Activated CD4-positive, CD25-positive, alpha-beta regulatory T cell treated with anti-CD3 and anti-CD28 coated beads, Interleukin-2, amount 50 U/mL, for 16 hours (primary cell): ENCODE results near the gene CCDC158.
"Not testable (repeated sequence)": the region's sequence is repeated elsewhere in the genome, so short reads cannot be mapped to it uniquely, and the experiment has no call there.

Source experiments
- DNase-seq: peaks from one replicate; pipeline ENCODE4 v3.0.0-alpha.2; 2020; ENCODE audit warnings: low read depth, low spot score

CCDC158 gene

GRCh38 chr4:76373919-76374552, 46.9 kb downstream of the CCDC158 start:
- no peak for DNase-seq

DNA sequence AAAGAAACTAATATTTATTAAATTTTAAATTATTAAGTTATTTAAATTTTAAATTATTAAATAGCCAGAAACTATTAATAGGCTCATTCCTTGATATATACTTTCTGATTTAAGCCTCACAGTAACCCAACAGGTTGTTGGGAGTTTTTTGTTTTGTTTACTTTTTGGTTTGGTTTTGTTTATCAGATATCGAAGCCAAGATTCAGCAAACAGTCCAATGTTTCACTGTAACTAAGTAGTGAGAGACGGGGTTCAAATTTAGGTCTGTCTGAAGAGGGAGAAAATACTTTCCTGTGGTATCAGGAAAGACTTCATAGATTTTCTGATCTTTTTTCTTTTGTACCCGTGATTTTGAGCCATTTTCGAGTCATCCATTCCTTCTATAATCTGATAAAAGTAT, 54.2 kb downstream of the CCDC158 start:
- no peak for DNase-seq

DNA sequence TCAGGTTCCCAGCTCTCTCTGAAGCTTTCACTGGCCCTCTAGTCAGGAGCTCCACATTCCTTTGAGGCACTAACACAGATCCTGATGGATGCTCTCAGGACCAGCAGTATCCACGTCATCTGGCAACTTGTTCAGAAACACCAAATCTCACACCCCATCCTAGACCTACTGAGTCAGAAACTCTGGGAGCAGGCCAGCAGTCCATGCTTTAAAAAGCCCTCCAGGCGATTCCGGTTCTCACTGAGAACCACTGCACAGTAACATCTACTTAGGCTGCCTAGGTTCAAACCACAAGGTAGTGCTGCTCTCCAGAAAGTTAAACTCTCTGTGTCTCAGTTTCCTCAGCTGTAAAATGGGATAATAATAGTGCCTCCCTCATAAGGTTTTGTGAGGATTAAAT, 55.3 kb downstream of the CCDC158 start:
- DNase-seq = no peak

- DNase-seq = no peak
Observed at GRCh38 chr4:76364763-76365162, 56.2 kb downstream of the CCDC158 start.

- no peak for DNase-seq
Observed at GRCh38 chr4:76363556-76364290, 57.2 kb downstream of the CCDC158 start.

- no peak for DNase-seq
Observed at GRCh38 chr4:76361689-76362412, 59.1 kb downstream of the CCDC158 start.

GRCh38 chr4:76359881-76360466, 61.0 kb downstream of the CCDC158 start:
- not testable (repeated sequence) for DNase-seq

DNA sequence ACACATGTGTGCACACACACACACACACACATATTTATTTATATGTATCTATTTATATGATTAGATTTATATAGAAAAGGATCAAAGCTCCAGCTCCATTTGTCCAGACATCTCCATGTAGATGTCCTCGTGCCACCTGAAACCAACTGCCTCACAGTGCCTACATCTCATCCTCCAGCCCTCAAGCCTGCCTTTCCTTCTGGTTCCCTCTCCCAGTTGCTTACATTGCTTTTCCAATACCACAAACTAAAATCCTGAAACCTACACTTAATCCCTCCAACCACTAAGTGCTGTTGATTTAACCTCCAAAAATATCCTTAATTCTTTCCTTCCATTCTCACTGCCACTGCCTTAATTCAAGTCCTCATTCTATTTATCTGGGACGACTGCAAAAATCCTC, 63.0 kb downstream of the CCDC158 start:
- DNase-seq = no peak

DNA sequence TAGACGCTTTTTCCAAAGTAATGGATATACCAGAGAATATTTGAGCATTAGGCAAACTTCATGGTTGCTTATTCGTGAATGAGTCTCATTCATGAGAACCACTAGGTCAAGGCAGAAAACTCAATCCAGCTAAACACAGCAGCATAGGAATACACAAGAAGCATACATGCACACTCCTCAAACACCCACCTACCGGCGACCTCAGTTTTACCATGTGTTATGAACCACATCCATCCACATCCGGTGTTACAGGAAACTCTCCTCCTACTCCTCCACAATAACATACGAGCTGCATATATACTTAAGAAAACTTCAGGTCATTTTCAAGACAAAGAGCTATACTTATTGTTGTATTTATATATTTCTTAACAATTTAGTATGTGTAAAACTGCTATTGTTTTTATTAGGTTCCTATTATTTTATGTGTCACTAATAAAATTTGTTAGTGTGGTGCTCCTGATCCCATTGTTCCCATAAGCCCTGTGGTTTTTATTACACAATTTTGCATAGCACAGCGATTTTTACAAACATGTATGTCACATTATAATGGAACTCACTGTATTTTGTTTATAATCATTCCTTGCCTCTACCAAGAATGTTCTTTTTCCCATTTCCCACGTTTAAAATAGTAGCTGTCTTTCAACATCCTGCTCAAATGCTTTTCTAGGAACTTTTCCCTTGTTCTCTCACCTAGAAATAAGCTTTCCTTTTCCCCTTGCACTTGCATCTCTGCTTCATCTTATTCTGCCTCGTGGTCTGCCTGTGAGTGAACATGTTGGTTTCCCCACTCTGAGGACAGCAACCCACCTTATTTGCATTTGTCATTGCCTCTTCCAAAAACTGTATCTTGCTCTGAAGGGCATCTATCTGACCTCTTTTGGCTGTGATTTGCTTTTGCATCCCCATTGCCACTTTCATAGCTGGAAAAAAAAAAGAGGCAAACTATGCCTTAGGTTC, 66.1 kb downstream of the CCDC158 start:
- DNase-seq = no peak

GRCh38 chr4:76342803-76343202, 78.1 kb downstream of the CCDC158 start:
- DNase-seq = no peak

- no peak for DNase-seq
Observed at GRCh38 chr4:76342191-76342590, 78.8 kb downstream of the CCDC158 start.

DNA sequence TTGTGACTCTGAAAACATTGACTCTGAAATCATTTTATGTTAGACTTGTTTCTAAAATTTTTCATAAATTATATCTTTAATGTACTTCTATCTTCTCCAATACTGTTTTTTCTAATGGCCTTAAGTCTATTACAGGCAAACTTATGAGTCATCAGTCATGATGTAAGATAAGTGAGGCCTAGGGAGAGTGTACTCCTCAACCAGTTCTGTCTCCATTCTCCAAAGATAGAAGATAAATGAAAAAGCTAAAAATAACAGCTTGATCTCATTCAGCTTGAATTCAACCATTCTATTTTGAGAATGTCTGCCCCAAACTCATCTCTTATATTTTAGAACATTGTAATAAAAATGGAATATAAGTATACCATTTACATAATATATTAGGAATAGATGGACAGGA, 79.9 kb downstream of the CCDC158 start:
- no peak for DNase-seq

GRCh38 chr4:76339364-76339763, 81.6 kb downstream of the CCDC158 start:
- no peak for DNase-seq

GRCh38 chr4:76334885-76335284, 86.1 kb downstream of the CCDC158 start:
- no peak for DNase-seq

GRCh38 chr4:76326515-76326914, 94.4 kb downstream of the CCDC158 start:
- DNase-seq = no peak

- no peak for DNase-seq
Observed at GRCh38 chr4:76325072-76325471, 95.9 kb downstream of the CCDC158 start.

DNA sequence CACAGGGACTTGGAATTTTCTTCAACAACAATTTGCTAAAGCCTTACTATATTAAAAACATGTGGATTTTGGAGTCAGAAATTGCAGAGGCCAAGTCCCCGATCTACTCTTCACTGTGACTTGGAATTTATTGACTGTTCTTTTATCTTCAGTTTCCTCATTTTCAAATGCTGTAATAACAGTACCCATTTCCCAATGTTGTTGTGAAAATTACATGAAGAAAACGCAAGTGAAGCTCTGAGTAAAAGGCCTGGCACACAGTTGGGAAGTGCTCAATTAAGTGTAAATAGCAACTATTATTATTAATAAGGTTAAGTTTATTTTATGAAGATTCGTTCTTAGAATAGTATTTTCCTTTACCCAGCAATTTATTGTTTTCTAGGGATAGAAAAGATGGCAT, 98.7 kb downstream of the CCDC158 start:
- DNase-seq = no peak

GRCh38 chr4:76316131-76316530, 104.8 kb downstream of the CCDC158 start:
- DNase-seq = no peak

- no peak for DNase-seq
Observed at GRCh38 chr4:76315267-76315918, 105.5 kb downstream of the CCDC158 start.

GRCh38 chr4:76313547-76313946, 107.4 kb downstream of the CCDC158 start:
- no peak for DNase-seq

DNA sequence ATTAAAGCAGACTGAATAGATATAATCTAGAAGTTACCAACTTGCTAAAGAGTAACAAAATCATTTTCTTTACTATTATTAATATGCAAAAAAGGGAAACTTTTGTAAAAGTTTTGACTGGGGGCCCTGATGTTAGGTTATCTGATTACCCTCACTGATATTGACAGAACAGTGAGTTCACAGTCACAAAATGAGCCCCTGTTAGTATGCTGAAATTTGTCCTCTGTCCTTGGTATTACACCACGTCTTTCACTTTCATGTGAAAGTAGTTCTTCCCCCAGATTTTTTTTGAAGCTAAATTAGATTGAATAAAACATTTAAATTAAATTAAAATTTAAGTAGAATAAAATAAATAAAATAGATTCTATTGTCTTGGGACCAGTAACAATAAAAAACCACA, 108.5 kb downstream of the CCDC158 start:
- no peak for DNase-seq
